Aorta (tissue), 5 donors: ENCODE data around the gene TMEM182. TPM values are rescaled to one million over a fixed set of nuclear protein-coding genes. Genes with fewer than 3 reads are reported as not detected.
A peak's percentile ranks its signal among the peaks of the same experiment; 100 is the strongest.

Experiments
- ATAC-seq: fragments of 200-7000 bp; cut with Tn5 transposase; one replicate; pipeline ENCODE4 v1.9.1; 2022; ENCODE audit warnings: moderate library complexity; ENCODE audit not compliant: low FRiP score
- DNase-seq, 2 donors: peaks; one replicate each; pipeline ENCODE4 v3.0.0-alpha.2; 2020
- H3K27ac ChIP-seq, 2 donors: one replicate each; pipeline ENCODE4 v1.5.1; 2013; ENCODE audit warnings: low read length in 2 of 2, mild to moderate bottlenecking in 2 of 2, moderate library complexity in 2 of 2, control low read depth in 1 of 2, inconsistent platforms in 1 of 2, low read depth in 1 of 2
- H3K27me3 ChIP-seq, 2 donors: one replicate each; pipeline ENCODE4 v1.6.1; 2013; ENCODE audit warnings: control low read depth in 1 of 2, low read length in 1 of 2, mild to moderate bottlenecking in 1 of 2, moderate library complexity in 1 of 2; ENCODE audit not compliant: insufficient read depth in 2 of 2, control insufficient read depth in 1 of 2
- H3K36me3 ChIP-seq, 2 donors: one replicate each; pipeline ENCODE4 v1.6.1; 2013; ENCODE audit warnings: control low read depth in 1 of 2, low read length in 1 of 2, mild to moderate bottlenecking in 1 of 2; ENCODE audit not compliant: insufficient read depth in 2 of 2, control insufficient read depth in 1 of 2
- H3K4me1 ChIP-seq, 2 donors: one replicate each; pipeline ENCODE4 v1.6.1; 2013; ENCODE audit warnings: low read length in 2 of 2, control low read depth in 1 of 2, mild to moderate bottlenecking in 1 of 2, moderate library complexity in 1 of 2; ENCODE audit not compliant: insufficient read depth in 2 of 2, control insufficient read depth in 1 of 2
- H3K4me3 ChIP-seq, 2 donors: one replicate each; pipeline ENCODE4 v1.5.1; 2013; ENCODE audit warnings: low read length in 2 of 2, control low read depth in 1 of 2, mild to moderate bottlenecking in 1 of 2
- H3K9me3 ChIP-seq: one replicate; pipeline ENCODE4 v1.6.1; 2013; ENCODE audit warnings: mild to moderate bottlenecking, low read length; ENCODE audit not compliant: control insufficient read depth
- WGBS, 2 donors: extraction: QIAGEN DNeasy Blood & Tissue Kit; methylation state at CpG; one replicate each; pipeline ENCODE4 v1.1.7; 2013; 5-methylcytosine and 5-hydroxymethylcytosine counted together
- intact Hi-C, 2 donors: fragments of 100-400 bp; cut with DNase I; formaldehyde crosslinking; loops; one replicate each; pipeline versions ENCODE4 v1.14.2 to v1.15.0; 2022
- polyA plus RNA-seq, 2 donors: library from polyadenylated mRNA; stranded (reverse); fragments of 200-250 nt; gene quantifications; one replicate each; pipeline ENCODE4 v1.2.3, GENCODE V29; 2013
- total RNA-seq, 2 donors: library from RNA; stranded (reverse); fragmentation: NEBNext Ultra II Directional; extraction: Animal tissue kit (Norgen Biotek cat#: 25700); gene quantifications; one replicate each; pipeline ENCODE4 v1.2.1, GENCODE V29; 2021
- donor health status: healthy with polysubstance abuse.
- donor health status: Bipolar disorder and iron deficiency.
- donor health status: DM: no; HTN: no; CAD: no.
- donor health status: DM: no; HTN: no; CAD: no.
- donor health status: DM: yes; HTN: yes; CAD: no.

The TMEM182 gene
- total and polyA plus RNA-seq, 4 donors = 0.56 to 4.5 (median 1.5) TPM

DNA sequence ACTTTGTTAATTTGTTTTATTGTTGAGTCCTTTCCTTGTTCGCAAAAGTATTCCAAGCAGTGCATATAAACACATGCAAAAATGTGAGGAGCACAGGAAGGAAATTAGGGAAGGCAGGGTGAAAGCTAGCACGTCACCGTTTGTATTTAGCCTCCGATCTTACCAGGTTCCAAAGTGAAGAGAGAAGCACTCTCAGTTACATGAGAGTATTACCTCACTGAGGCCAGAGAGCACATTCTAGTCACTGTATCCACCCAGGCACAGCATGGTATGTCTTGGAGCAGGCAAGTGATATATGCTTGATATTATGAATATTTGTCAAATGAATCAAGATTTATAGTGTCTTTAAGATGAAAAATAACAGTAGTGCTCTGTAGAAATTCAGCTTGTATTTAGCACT, 6.5 kb upstream of the TMEM182 start:
- 75 to 80% methylated on average over 4 of the region's 4 CpGs for WGBS, 2 donors
- Histone ChIP-seq H3K27ac (no peak overlapping the region), H3K4me3 (no peak overlapping the region), H3K9me3 (no peaks in the 10 kb centered on the region), H3K27me3 (no peaks in the 10 kb centered on the region), H3K36me3 (no peaks in the 10 kb centered on the region), H3K4me1 (no peaks in the 10 kb centered on the region)
- intact Hi-C loops = no loop called here
- no peak for ATAC-seq
- no peak for DNase-seq

- no peak for ATAC-seq
- no peaks in the 10 kb centered on the region for H3K27me3 ChIP-seq
Measured at GRCh38 chr2:102758439-102758838, 3.4 kb upstream of the TMEM182 start.

DNA sequence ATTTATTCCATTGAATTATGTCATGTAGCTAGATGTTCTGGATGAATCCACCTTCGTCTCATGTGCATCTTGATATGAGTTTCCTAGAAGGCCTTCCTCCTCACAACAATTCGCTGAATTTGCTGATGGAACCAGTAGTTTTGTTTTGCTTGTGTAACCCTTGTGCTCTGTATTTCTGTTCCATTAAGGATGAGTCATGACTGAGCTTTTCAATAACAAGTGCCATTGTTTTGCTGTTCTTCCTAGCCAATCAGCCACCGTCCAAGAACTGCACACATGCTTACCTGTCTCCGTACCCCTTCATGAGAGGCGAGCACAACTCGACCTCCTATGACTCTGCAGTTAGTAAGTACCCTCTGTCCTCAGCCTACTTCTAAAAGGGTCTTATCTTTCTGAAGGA, 2.3 kb downstream of the TMEM182 start:
- H3K4me3 ChIP-seq = no peak overlapping the region
- intact Hi-C loops = no loop called here
- ATAC-seq = no peak
- no peaks in the 10 kb centered on the region for H3K9me3 ChIP-seq
- no peaks in the 10 kb centered on the region for H3K4me1 ChIP-seq
- H3K36me3 ChIP-seq = peaks cover 0 to 2% of the 10 kb centered on the region in 2 donors
- H3K27me3 ChIP-seq = no peaks in the 10 kb centered on the region
- H3K27ac ChIP-seq = no peak overlapping the region
- no peak for DNase-seq
- WGBS, 2 donors = 92 to 94% methylated on average over 6 of the region's 6 CpGs

More at GRCh38 chr2:102758439-102758838, 3.4 kb upstream of the TMEM182 start:
- no peaks in the 10 kb centered on the region for H3K4me1 ChIP-seq
- H3K9me3 ChIP-seq = no peaks in the 10 kb centered on the region
- no peak overlapping the region for H3K4me3 ChIP-seq
- DNase-seq = no peak
- no peaks in the 10 kb centered on the region for H3K36me3 ChIP-seq
- H3K27ac ChIP-seq = no peak overlapping the region
- intact Hi-C loops = no loop called here

GRCh38 chr2:102765061-102765460, 3.2 kb downstream of the TMEM182 start:
- no peaks in the 10 kb centered on the region for H3K4me1 ChIP-seq
- H3K9me3 ChIP-seq = no peaks in the 10 kb centered on the region
- DNase-seq = no peak
- H3K27ac ChIP-seq = no peak overlapping the region
- intact Hi-C loops = no loop called here
- H3K36me3 ChIP-seq = peaks cover 0 to 2% of the 10 kb centered on the region in 2 donors
- no peaks in the 10 kb centered on the region for H3K27me3 ChIP-seq
- no peak for ATAC-seq
- WGBS, 2 donors = 96 to 98% methylated on average over 1 of the region's 1 CpG
- H3K4me3 ChIP-seq = no peak overlapping the region

GRCh38 chr2:102768253-102768652, 6.4 kb downstream of the TMEM182 start:
- H3K4me1 ChIP-seq = no peaks in the 10 kb centered on the region
- H3K36me3 ChIP-seq = peaks cover 0 to 2% of the 10 kb centered on the region in 2 donors
- no peaks in the 10 kb centered on the region for H3K27me3 ChIP-seq
- ATAC-seq = no peak
- H3K4me3 ChIP-seq = no peak overlapping the region
- no peaks in the 10 kb centered on the region for H3K9me3 ChIP-seq
- intact Hi-C loops = no loop called here
- H3K27ac ChIP-seq = no peak overlapping the region
- DNase-seq = no peak
- 99% methylated on average over 3 of the region's 3 CpGs for whole genome bisulfite sequencing, 2 donors

DNA sequence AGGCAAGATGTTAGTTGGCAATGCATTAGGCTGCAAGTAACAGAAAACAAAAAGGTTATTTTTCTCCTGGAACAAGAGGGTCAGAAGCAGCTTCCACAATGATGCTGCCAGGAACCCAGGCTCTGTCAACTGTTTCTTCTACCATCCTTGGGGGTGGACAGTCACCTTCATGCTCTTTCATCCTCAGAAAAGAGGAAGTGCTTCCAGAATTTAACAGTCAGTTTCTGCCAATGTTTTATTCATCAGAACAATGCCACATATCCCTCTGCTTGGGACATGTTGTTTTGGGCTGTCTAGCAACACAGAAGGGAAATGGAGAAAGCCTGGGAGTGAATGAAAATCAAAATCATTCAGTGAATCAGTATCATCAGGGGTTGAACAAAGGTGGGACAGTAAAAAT, 7.1 kb downstream of the TMEM182 start:
- DNase-seq (no peak), ATAC-seq (no peak)
- Histone ChIP-seq H3K36me3 (peaks cover 0 to 2% of the 10 kb centered on the region in 2 donors), H3K4me1 (no peaks in the 10 kb centered on the region), H3K27me3 (no peaks in the 10 kb centered on the region), H3K27ac (no peak overlapping the region), H3K9me3 (no peaks in the 10 kb centered on the region), H3K4me3 (no peak overlapping the region)
- intact Hi-C loops = no loop called here

GRCh38 chr2:102770506-102770905, 8.7 kb downstream of the TMEM182 start:
- Histone ChIP-seq H3K9me3 (no peaks in the 10 kb centered on the region), H3K4me3 (no peak overlapping the region), H3K4me1 (no peaks in the 10 kb centered on the region), H3K36me3 (peaks cover 0 to 1% of the 10 kb centered on the region in 2 donors), H3K27ac (no peak overlapping the region), H3K27me3 (no peaks in the 10 kb centered on the region)
- intact Hi-C loops = no loop called here
- DNase-seq = no peak
- 73 to 74% methylated on average over 3 of the region's 3 CpGs for WGBS, 2 donors
- ATAC-seq = no peak

DNA sequence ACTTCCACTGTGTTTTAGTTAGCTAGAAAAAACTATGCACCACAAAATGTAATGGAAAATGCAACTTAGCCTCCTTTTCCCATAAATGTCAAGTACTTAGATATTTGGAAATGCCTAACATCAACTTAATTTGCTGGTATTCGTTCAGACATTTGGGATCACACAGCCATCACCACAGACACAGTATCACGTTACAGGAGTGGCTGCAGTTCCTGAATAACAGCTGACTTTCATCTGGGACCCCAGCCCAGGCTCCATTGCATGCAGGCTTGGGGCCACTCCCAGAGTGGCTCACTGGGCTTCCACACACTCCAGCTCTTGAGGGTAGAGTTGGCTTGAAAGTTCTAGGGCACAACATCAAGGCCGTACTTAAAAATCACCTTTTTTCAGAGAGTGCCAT, 9.3 kb downstream of the TMEM182 start:
- H3K4me3 ChIP-seq = no peak overlapping the region
- intact Hi-C loops = no loop called here
- no peaks in the 10 kb centered on the region for H3K9me3 ChIP-seq
- no peaks in the 10 kb centered on the region for H3K27me3 ChIP-seq
- no peaks in the 10 kb centered on the region for H3K36me3 ChIP-seq
- DNase-seq (peak in 1 of 2 donors; percentile 56), ATAC-seq (no peak)
- no peaks in the 10 kb centered on the region for H3K4me1 ChIP-seq
- no peak overlapping the region for H3K27ac ChIP-seq
- whole genome bisulfite sequencing, 2 donors = 37 to 52% methylated on average over 3 of the region's 3 CpGs

DNA sequence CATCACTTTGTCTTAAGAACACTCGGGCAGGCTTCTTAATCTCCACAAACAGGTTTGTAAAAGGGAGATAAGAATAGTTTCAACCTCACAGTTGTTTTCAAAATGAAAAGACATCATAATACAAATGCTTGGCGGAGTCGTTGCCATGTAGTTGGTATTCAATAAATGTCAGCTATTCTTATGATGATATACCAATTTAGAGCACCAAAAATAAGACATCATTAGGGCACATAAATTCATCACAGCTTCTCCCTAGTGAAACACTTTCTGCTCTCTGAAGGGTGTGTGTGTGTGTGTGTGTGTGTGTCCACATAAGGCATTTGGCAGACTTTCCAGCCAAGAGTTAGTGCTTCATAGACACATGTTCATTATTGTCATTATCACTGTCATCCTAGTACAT, 10.8 kb downstream of the TMEM182 start:
- H3K4me3 ChIP-seq = no peak overlapping the region
- no peak for ATAC-seq
- H3K9me3 ChIP-seq = no peaks in the 10 kb centered on the region
- intact Hi-C loops = no loop called here
- no peaks in the 10 kb centered on the region for H3K27me3 ChIP-seq
- no peak overlapping the region for H3K27ac ChIP-seq
- WGBS, 2 donors = 95 to 97% methylated on average over 3 of the region's 3 CpGs
- DNase-seq = no peak
- H3K4me1 ChIP-seq = no peaks in the 10 kb centered on the region
- no peaks in the 10 kb centered on the region for H3K36me3 ChIP-seq
